NB4 (cell line): ENCODE data around the gene LRRN1.
"Not testable (repeated sequence)": the region's sequence is repeated elsewhere in the genome, so short reads cannot be mapped to it uniquely, and the experiment has no call there.

ENCODE experiments used
- DNase-seq: peaks from one replicate; pipeline ENCODE4 v3.0.0; 2010; ENCODE audit warnings: low read depth
- H3K4me3 ChIP-seq: one replicate; pipeline ENCODE4 v1.5.1; 2011; ENCODE audit warnings: mild to moderate bottlenecking, low read depth, low read length, moderate library complexity
- MYC ChIP-seq: IDR thresholded peaks from 2 replicates; pipeline ENCODE4 v1.6.1; 2011; ENCODE audit warnings: low read depth, low read length
- POLR2A ChIP-seq: IDR thresholded peaks from 2 replicates; pipeline ENCODE4 v1.6.1; 2011; ENCODE audit warnings: mild to moderate bottlenecking; ENCODE audit not compliant: insufficient read length; ENCODE audit errors: extremely low read depth
- TF ChIP-seq, protein P1 (sequence below): IDR thresholded peaks from 2 replicates; pipeline ENCODE4 v1.6.1; 2011; ENCODE audit warnings: low read depth, low read length
- TF ChIP-seq, protein P2 (sequence below): IDR thresholded peaks from one replicate; pipeline ENCODE4 v1.5.1; 2012; ENCODE audit warnings: low read depth, low read length

The LRRN1 gene

DNA sequence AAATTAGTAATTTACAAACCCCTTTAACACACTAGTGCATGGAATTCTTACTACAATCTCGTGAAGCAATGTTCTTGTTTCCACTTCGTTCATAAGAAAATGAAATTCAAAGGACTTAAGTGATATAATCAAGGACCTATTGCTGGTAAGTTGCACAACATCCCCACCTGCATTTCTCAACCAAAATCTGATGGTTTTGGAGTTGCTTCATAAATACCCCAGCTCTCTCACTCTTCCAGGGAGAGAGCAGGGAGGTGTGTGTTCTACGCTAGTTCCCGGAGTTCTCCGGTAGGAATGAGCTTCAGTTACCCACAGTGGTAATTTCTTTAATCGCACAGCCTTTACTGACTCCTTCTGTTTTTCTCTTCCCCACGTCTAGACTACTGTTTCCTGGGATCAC, 81.8 kb downstream of the LRRN1 start:
- H3K4me3 ChIP-seq, result no peak overlapping the region
- no peak for DNase-seq
- TF ChIP-seq POLR2A (no peak), MYC (no peak)
- TF ChIP-seq, protein P1, sequence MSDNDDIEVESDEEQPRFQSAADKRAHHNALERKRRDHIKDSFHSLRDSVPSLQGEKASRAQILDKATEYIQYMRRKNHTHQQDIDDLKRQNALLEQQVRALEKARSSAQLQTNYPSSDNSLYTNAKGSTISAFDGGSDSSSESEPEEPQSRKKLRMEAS, result no peak
- TF ChIP-seq, protein P2, sequence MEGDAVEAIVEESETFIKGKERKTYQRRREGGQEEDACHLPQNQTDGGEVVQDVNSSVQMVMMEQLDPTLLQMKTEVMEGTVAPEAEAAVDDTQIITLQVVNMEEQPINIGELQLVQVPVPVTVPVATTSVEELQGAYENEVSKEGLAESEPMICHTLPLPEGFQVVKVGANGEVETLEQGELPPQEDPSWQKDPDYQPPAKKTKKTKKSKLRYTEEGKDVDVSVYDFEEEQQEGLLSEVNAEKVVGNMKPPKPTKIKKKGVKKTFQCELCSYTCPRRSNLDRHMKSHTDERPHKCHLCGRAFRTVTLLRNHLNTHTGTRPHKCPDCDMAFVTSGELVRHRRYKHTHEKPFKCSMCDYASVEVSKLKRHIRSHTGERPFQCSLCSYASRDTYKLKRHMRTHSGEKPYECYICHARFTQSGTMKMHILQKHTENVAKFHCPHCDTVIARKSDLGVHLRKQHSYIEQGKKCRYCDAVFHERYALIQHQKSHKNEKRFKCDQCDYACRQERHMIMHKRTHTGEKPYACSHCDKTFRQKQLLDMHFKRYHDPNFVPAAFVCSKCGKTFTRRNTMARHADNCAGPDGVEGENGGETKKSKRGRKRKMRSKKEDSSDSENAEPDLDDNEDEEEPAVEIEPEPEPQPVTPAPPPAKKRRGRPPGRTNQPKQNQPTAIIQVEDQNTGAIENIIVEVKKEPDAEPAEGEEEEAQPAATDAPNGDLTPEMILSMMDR, result no peak

DNA sequence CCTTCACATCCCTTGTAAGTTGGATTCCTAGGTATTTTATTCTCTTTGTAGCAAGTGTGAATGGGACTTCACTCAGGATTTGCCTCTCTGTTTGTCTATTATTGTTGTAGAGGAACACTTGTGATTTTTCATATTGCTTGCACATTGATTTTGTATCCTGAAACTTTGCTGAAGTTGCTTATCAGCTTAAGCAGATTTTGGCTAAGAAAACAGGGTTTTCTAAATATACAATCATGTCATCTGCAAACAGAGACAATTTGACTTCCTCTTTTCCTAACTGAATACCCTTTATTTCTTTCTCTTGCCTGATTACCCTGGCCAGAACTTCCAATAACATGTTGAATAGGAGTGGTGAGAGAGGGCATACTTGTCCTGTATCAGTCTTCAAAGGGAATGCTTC, 88.1 kb downstream of the LRRN1 start:
- DNase-seq, H3K4me3 ChIP-seq: not testable (repeated sequence)

DNA sequence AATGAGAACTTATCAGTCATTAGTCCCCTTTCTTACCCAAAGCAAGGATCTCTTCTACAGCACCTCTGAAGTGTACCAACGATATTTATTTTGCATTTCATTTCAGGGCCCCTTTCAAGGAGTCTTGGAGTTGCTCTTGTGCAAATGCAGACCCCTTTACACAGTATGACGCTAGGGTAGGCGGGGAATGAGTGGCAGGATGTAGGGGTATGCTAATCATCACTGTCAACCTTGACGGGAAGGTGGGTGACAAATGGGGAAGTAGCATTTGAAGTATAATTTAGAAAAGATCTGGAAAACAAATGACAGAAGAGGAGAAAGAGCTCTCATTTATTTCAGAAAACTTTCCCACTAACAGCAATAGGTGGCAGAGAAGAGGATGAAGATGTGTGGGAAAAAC, 94.4 kb downstream of the LRRN1 start:
- TF ChIP-seq, protein P2, result no peak
- no peak for TF ChIP-seq POLR2A
- no peak for TF ChIP-seq MYC
- TF ChIP-seq, protein P1, result no peak
- H3K4me3 ChIP-seq, result no peak overlapping the region
- no peak for DNase-seq
